Neural cell (in vitro differentiated cells): ENCODE data around the gene MAMDC2.

Source experiments
- EP300 ChIP-seq: fragments of 450-650 bp; conservative IDR thresholded peaks from 2 replicates; pipeline ENCODE4 v1.6.1; 2014; ENCODE audit warnings: antibody characterized with exemption, mild to moderate bottlenecking, moderate library complexity; ENCODE audit not compliant: poor library complexity, severe bottlenecking
- POLR2AphosphoS5 ChIP-seq: IDR thresholded peaks from 2 replicates; pipeline ENCODE4 v1.6.1; 2012
- RAD21 ChIP-seq: fragments of 450-650 bp; conservative IDR thresholded peaks from 2 replicates; pipeline ENCODE4 v1.6.1; 2014; ENCODE audit warnings: antibody characterized with exemption, mild to moderate bottlenecking, moderate library complexity
- SMC3 ChIP-seq: fragments of 450-650 bp; conservative IDR thresholded peaks from 2 replicates; pipeline ENCODE4 v1.6.1; 2014; ENCODE audit warnings: antibody characterized with exemption, mild to moderate bottlenecking, moderate library complexity; ENCODE audit not compliant: poor library complexity
- TAF1 ChIP-seq: IDR thresholded peaks from 2 replicates; pipeline ENCODE4 v1.6.1; 2012; ENCODE audit warnings: low read depth
- TF ChIP-seq, protein P1 (sequence below): fragments of 450-650 bp; IDR thresholded peaks from 2 replicates; pipeline ENCODE4 v1.5.1; 2014; ENCODE audit warnings: antibody characterized with exemption, mild to moderate bottlenecking, moderate library complexity; ENCODE audit not compliant: poor library complexity, severe bottlenecking

DNA sequence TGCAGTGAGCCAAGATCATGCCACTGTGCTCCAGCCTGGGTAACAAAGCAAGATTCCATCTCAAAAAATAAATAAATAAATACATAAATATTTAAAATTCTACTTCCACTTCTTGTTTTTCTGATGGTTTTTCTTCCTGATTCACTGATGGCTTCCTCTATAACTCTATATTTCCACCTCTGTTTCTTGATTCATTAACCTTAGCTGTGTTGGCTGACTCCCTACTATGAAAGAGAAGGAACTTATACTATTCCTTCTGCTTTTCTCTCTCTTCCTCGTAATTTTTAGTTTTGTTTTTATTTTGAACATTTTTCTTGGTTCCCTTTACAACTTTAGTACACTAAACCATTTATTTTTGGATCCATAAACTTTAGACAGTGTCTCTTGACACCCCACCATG, 103.5 kb downstream of the MAMDC2 start:
- TF ChIP-seq, protein P1, sequence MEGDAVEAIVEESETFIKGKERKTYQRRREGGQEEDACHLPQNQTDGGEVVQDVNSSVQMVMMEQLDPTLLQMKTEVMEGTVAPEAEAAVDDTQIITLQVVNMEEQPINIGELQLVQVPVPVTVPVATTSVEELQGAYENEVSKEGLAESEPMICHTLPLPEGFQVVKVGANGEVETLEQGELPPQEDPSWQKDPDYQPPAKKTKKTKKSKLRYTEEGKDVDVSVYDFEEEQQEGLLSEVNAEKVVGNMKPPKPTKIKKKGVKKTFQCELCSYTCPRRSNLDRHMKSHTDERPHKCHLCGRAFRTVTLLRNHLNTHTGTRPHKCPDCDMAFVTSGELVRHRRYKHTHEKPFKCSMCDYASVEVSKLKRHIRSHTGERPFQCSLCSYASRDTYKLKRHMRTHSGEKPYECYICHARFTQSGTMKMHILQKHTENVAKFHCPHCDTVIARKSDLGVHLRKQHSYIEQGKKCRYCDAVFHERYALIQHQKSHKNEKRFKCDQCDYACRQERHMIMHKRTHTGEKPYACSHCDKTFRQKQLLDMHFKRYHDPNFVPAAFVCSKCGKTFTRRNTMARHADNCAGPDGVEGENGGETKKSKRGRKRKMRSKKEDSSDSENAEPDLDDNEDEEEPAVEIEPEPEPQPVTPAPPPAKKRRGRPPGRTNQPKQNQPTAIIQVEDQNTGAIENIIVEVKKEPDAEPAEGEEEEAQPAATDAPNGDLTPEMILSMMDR, result no peak
- TF ChIP-seq TAF1, result no peak
- TF ChIP-seq SMC3, result no peak
- no peak for TF ChIP-seq EP300
- TF ChIP-seq POLR2AphosphoS5, result no peak
- TF ChIP-seq RAD21, result no peak
